HG02798 (cell line): ENCODE measurements around the gene KRTAP10-2.
"Not testable (repeated sequence)": the region's sequence is repeated elsewhere in the genome, so short reads cannot be mapped to it uniquely, and the experiment has no call there.

Experiments
- ATAC-seq: cut with Tn5 transposase; IDR thresholded peaks from one replicate; pipeline ENCODE4 v1.9.1; 2021; ENCODE audit warnings: mild to moderate bottlenecking; ENCODE audit not compliant: unreplicated experiment, poor library complexity

KRTAP10-2 gene

DNA sequence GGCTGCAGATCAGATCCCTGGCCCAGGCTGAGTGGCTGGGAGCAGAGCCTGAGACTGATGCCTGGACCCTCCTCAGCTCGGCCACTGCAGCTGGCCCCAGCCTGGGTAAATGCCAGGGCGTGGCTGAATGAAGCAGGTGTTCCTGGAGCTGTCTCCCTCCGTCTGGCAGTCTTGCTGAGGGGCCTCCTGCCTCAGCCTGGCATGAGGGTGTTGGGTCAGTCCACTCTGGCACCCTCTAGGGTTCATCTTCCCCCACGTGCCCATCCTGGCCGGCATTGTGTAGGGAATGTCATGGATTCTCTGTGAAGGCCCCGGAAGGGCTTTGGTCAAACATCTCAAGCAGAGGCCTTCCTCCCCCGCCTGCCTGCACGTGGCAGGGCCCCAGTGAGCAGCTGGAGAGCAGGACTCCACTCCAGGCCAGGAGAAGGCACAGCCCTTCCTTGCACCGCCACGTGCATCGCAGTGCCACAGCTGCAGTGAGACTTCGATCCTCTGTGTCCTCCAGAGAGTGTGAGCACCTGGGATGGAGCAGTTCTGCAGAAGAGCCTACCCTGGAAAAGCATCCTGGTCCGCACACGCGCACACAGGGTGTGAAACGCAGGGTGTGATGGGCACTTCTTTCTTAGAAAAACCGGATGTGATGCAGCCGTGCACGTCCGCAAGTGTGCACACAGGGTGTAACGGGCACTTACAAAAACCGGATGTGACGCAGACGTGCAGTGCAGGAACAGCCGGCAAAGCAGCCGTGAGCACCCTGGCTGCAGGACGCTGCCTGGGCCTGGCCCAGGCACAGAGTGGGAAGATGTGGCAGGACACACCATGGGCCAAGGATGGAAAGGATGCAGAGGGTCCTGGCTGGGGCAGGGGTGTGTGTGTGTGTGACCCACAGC lies 17.6 kb upstream of the KRTAP10-2 start:
- ATAC-seq: no peak

DNA sequence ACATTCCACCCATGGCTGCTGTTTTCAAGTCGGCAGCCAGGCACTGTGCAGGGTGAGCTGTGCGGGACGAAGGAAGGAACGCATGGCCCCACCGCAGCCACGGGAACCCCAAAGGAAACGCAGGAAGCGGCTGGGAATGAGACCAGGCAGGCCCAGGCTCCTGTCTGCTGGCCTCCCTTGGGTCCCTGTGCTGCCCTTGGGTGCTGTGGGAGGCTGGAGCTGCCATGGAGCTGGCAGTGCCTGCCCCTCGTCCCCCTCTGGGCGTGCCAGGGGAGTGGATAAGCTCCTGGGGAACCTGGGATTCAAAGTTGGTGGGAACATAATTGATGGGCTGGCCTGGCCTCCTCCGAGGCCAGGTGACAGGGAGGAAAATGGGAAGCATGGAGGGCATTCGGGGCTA lies 17.0 kb upstream of the KRTAP10-2 start:
- ATAC-seq: no peak

DNA sequence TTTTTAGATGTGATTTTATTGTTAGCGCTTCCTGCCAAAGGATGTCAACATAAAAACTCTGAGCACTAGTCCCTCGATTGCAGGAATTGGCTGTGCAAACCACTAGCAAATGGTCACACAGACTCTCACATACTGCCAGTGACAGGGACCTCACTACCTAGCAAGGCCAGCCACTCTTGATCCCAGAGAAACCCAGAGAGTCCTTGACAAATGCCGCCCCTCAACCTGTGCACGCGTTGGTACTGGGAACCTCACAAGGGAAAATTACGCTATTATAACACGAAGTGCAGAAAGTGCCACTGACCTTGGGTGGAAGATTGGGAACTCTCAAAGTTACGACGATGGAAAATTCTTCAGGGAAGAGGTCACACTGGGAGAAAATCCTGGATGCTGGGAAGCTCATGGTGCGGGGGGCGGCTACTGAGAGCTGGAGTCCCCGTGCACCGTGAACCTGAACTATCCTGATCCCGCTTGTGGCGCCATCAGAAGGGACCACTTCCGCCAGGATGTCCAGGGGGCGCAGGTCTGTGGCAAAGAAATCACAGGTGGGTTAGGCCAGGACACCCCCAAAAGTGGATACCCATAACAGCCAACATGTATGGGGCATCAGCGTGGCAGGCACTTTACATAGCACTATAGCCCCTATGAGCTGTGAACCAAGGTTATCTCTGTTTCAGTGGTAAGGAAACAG lies 16.3 kb upstream of the KRTAP10-2 start:
- no peak for ATAC-seq

DNA sequence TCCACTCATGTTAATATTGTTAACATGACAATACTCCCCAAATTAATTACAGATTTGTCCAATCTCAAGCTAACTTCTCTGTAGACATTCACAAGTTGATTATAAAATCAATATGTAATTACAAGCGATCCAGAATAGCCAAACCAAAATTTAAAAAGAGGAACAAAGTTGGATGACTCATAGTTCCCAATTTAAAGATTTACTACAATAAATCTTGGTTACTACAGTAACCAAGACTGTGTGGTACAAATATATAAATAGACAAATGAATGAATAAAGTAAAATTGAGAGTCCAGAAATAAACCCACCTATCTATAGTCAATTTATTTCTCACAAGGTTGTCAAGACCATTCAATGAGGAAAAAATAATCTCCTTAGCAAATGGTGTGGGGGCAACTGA lies 15.1 kb upstream of the KRTAP10-2 start:
- no peak for ATAC-seq

DNA sequence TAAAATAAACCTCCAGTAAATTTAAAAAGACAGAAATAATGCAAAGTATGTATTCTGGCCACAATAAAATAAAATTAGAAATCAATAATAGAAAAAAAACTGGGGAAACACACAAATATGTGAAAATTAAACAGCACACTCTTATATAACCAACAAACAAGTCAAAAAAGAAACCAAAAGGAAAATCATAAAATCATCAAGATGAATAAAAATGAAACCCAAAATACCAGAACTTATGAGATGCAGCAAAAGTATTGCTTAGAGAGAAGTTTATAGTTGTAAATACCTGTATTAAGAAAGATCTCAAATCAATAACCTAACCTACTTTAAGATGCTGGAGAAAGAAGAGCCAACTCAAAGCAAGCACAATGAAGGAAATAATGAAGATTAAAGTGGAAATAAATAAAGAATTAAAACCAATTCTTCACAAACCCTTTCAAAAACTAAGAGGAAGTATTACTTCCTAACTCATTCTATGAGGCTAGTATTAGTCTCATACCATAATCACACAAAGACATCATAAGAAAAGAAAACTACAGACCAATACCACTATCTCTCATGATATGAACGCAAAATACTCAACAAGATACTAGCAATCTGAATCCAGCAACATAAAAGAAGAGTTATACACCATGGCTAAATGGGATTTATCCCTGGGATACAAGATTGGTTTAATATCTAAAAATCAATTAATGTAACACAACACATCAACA lies 13.7 kb upstream of the KRTAP10-2 start:
- ATAC-seq: no peak

DNA sequence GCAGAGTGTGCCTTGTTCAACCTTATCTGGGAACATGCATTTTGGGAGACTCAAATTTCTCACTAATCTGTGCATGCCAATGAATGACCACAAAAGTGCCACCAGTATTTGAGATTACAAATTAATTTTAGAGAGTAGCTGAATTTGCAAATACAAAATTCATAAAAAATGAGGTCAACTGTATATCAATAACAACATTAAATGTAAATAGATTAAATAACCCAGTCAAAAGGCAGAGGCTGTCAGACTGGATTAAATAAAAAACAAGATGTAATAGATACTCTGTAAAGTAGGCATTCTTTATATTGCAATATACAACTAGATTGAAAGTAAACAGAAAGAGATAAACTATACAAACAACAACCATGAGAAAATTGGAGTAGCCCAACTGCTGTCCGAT lies 12.8 kb upstream of the KRTAP10-2 start:
- ATAC-seq: no peak

DNA sequence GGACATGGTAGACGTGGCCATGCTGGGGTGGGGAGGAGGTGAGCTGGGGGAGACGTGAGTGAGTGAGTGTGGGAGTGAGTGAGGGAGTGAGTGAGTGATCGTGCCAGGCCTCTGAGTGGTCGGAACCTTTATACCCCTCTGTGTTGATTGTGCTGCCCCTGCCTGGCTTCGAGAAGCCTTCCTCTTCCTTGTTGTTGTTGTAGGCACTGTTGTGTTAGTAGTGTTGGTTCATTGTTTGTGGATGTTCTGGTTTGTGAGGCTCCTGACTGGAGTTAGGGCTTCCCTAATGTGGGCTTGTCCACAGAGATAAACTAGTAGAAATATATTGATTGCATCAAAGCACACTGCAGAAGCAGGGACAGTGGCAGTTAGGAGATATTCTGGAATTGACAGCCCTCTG lies 7.4 kb upstream of the KRTAP10-2 start, which contains the start of gene KRTAP10-3:
Gene KRTAP10-3 (minus strand): TSS at position 101 of the 400 bp plus-strand sequence. CDS start 80 bp downstream, at position 21.
- no peak for ATAC-seq

DNA sequence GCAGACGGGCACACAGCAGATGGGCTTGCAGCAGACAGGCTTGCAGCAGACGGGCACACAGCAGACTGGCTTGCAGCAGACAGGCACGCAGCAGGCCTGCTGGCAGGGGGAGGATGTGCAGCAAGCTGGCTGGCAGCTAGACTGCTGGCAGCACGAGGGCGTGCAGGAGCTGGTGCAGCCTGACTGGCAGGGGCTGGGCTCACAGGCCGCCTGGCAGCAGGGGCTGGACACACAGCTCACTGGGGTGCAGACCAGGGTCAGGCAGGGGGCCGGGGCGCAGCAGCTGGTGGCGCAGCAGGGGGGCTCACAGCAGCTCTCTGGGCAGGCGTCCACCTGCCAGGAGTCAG lies 7.0 kb upstream of the KRTAP10-2 start:
- ATAC-seq: not testable (repeated sequence)

DNA sequence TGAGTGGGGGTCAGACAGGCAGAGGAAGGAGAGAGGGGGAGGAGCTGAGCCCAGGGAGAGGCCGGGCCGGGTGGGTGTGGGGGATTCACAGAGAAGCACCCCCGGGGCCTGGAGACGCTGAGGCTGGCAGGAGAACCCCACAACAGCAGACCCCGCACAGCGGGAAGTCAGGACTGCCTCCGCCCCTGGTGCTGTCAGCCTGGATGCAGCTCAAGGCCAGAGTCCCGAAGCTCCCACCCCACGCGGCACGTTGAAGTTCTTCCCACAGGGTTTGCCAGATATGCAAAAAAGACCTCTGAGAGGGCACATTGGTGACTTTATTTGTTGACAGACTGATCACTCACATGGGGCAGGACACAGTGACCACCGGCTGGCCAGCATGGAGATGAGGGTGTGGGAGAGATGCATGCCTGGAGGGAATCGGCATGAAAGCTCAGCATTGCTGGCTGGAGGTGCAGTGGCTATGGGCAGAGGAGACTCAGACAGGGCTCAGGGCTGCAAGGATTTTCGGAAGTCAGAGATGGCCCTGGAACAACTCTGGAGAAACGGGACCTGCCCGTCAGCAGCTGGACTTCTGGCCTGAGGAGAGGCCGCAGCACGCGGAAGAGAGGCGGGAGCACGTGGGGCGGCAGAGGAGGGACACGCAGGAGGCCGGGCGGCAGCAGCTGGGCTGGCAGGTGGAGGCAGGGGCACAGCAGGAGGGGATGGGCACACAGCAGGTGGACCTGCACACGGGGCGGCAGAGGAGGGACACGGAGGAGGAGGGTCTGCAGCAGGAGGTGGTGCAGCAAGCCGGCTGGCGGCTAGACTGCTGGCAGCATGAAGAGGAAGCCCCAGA lies 6.4 kb upstream of the KRTAP10-2 start:
- ATAC-seq: no peak

DNA sequence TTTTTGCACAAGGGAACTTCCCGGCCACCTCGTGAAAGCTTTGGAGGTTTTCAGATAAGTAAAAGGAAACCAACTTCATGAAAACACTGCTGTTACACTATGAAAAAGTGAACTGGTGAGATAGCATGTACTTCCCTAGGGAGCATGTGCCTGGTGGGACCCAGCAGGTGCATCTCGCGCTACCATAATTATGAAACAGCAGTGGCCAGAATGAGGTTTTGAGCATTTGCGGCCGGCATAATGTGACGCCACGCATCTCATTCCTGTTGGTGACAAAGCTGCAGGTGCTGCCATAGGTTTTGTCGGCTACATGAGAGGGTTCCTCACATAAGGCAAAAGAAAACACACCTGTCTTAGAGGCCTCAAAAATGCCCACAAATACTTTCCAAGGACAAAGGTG lies 5.6 kb upstream of the KRTAP10-2 start:
- ATAC-seq: no peak

DNA sequence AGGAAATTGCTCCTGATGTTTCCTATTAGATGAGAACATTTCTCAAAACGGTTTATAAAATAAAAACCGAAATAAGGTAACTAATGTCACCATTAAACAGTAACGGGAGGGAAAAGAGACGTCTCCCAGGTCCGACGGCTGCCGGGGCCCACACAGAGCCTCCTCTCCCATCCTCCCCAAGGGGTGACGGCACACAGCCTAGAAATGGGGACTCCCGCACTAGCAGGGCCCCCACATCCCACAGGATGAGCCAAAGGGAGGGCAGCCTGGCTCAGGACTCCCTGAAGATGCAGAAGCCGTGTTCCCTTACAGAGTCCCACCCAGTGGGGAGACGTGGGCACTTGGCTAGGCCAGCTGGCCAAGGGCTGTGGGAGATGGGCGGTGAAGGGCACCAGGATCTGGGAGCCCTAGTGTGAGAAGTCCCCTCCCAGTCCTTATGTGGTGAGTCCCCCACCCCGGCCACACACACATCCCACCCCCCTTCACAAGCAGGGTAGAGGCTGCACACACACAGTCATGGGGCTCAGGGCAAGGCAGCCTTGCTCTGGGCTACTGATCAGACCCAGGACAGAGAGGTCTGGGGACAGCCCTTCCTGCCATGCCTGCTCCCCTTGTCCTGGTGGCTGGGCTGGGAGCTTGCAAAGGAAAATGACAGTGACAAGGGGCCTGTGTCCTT lies 4.0 kb upstream of the KRTAP10-2 start:
- ATAC-seq: no peak

DNA sequence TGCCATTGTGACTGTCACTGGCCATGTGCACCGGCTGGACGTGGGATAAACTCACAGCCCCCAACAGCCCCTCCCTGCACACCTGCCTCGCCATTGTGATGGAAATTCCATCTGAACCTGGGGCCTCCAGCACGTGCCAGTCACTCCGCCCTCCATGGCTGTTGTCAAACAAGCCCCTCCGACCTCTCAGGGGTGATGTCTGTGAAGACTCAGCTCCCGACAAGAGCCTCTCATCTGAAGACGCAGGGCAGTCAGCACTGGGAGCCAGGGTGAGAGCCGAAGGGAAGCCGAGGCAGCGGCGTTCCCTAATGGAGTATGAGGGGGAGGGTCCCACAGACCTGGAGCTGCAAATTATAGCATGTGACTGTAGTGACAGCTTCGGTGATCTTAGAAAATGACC lies 1.4 kb upstream of the KRTAP10-2 start:
- ATAC-seq: no peak

DNA sequence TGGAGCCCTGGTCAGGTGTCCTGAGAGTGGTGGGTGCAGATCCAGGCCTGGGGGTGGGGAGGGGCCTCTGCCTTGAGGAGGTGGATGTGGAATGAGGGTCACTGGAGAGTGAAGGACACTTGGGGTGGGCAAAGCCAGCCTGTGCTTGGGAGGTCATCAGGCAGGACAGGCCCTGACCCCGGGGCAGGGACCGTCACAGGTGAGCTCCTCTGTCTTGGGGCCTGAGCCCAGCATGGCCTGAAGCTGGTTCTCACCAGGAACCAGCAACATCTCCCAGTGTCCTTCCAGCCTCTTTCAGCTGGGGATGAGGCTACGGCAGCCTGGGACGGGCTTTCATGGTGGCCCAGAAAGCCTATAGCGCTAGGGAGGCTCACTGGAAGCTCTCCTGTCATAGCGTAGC lies 831 bp upstream of the KRTAP10-2 start:
- ATAC-seq: no peak

DNA sequence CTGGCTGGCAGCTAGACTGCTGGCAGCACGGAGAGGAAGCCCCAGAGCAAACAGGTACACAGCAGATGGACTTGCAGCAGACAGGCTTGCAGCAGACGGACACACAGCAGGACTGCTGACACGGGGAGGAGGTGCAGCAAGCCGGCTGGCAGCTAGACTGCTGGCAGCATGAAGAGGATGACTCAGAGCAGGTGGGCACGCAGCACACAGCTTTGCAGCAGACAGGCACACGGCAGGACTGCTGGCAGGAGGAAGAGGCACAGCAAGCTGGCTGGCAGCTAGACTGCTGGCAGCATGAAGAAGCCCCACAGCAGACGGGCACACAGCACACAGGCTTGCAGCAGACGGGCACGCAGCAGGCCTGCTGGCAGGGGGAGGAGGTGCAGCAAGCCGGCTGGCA lies 498 bp downstream of the KRTAP10-2 start:
- ATAC-seq: no peak

DNA sequence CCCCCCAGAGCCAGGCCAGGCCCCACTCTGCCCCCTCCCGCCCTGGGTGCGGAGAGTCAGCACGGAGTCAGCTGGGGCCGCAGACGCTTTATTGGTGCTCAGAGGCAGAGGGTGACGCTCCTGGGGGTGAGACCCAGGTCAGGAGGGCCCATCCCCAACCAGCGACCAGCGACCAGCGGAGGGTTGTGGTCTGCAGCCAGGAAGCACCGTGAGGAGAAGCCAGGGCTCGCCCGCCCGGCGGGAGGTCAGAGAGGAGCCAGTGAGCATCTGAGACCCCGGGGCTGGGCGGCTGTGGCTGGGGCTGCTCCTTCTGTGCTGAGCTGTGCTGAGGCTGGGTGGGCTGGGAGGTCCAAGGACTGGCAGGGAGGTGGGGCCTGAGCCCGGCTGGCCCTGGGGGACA lies 1.0 kb downstream of the KRTAP10-2 start:
- ATAC-seq: not testable (repeated sequence)

DNA sequence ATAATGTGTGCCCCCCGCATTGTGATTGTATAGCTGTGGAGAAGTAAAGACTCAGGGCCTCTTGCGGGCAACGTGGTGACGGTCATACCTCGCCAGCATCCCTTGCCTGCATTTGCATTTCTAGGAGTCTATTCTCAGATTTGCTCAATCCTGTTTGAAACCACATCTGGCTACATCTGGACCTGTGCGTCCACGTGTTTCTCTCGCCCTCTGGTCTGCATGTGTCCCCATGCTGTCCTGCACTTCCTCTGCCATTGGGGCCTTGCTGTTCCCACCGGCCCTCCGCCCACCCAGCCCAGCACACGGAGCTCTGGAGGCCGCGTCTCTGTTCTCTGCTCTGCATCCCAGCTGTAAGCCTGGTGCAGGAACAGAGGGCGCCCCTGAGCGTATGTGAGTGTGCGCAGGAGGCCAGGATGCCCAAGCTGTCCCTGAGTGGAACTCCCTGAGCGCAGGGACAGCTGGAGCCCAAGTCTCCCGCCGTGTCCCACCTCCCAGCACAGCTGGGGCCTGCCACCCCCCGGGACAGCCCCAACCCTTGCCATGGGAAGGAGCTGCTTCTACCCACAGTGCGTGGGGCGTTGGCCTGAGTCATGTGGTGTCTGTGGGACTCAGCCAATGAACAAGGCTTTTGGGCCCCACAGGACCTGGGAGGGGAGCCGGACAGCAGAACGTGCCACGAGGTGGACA lies 1.6 kb downstream of the KRTAP10-2 start:
- no peak for ATAC-seq

DNA sequence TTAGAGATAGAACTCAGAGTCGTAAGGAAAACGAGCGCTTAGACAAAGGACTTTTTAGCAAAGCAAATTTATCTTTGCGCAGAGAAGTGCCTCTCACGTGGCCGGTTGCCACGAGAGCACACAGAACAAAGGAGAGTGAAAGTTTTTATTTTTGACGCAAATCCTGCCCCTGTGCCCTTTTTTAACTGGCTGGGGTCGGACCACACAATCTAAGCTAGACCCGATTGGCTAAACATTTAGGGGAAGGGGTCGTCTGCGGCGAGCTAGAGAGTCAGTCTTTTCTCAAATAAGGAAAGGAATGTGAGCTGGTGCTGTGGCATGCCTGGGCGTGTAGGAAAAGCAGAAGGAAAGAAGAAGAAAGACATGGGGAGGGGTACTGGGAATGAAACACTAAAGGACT lies 2.4 kb downstream of the KRTAP10-2 start:
- ATAC-seq: no peak

DNA sequence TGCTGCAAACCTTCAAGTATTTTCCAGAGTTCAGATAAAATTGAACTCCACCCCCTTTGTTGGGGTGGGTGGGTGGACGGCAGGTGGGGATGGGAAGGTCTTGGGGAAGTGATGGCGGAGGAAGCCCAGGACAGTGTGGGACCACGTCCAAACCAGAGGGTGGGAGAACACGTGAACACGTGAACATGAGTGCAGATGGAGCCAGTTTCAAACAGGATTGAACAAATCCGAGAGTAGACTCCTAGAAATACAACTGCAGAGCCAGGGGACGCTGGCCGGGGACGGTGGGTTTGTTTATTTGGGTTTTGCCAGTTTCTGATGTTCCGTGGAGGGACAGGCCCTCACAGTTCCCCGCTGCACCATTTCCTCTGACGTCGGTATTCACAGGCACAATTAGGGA lies 2.9 kb downstream of the KRTAP10-2 start:
- no peak for ATAC-seq

DNA sequence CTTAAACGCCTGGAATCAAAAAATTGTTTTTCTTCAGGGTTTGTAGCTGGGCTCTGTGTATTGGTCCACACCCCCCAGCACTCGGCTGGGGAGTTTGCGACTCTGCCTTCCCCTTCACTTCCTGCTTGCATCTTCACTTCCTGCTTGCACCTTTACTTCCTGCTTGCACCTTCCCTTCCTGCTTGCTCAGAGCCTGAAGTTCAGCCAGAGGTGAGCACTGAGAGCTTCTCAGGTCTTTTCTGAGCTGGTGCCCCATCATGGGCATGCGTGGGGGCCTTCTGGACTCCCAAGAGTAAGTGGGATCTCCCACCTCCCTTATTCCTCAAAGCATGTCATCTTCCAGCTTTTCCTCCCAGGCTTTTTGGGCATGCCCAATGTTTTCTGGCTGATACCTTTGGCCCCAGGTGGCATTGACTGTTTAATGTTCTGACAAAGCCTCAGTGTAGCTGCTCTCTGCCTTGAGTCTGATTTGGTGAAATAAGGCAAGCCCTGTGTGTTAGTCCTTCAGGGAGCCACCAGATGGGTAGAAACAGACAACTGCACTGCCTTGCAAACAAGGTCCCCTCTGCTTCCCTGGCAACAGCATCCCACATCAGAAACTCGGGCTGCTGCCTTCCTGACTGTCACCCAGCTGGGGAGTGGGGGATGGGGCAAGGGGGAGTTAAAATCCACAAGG lies 3.5 kb downstream of the KRTAP10-2 start:
- ATAC-seq: no peak
